Measurements from ENCODE around the gene TCF25.
A peak's percentile ranks its signal among the peaks of the same experiment; 100 is the strongest.
"Not testable (repeated sequence)": the region's sequence is repeated elsewhere in the genome, so short reads cannot be mapped to it uniquely, and the experiment has no call there.

The TCF25 gene

DNA sequence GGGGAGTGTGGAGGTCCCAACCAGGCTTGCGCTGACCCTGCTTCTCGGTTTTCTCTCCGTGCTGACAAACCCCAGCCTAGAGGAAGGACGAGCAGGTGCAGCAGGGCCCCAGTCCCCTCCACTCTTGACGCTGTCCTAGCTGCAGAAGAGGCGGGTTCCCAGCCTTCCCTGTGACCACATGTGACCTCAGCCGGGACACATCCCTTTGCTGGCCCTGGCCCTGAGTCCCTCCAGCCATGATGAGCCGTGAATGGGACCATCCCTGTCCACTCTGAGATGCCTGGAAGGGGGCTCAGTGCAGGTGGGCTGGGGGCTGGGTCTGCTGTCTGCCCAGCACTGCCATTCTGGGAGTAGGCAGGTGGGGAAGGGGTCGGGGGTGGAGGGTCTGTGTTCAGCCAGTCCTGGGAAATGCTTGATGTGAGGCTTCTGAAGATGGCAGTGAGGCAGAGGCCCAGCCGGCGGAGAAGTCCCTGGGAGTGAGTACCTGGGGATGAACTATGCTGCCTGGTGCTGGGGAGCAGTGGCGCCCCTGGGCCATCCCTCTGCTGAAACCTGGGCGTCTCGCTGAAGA is 47.8 kb downstream of the TCF25 start:
- no peak for DNase-seq

GRCh38 chr16:89921702-89922476 is 48.5 kb downstream of the TCF25 start:
- no peak for DNase-seq

DNA sequence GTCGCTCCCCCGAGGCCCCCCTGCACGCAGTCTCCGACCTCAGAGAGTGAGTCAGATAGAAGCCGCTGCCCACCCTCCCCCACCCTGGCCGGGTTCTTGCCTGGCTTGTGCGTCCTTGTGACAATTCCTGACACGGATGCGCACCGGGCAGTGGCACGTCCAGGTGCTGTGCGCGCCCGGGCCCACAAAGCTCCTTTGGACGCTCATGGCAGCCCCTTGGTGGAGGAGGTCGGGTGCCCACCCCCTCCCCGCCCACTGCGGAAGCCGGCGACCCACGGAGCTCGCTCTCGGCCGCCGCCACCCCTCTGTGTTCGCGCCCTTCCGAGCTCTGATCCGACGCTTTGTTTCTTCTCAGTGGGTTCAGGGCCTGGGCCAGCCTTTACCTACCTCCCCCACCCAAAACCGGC is 49.1 kb downstream of the TCF25 start:
- no peak for DNase-seq

DNA sequence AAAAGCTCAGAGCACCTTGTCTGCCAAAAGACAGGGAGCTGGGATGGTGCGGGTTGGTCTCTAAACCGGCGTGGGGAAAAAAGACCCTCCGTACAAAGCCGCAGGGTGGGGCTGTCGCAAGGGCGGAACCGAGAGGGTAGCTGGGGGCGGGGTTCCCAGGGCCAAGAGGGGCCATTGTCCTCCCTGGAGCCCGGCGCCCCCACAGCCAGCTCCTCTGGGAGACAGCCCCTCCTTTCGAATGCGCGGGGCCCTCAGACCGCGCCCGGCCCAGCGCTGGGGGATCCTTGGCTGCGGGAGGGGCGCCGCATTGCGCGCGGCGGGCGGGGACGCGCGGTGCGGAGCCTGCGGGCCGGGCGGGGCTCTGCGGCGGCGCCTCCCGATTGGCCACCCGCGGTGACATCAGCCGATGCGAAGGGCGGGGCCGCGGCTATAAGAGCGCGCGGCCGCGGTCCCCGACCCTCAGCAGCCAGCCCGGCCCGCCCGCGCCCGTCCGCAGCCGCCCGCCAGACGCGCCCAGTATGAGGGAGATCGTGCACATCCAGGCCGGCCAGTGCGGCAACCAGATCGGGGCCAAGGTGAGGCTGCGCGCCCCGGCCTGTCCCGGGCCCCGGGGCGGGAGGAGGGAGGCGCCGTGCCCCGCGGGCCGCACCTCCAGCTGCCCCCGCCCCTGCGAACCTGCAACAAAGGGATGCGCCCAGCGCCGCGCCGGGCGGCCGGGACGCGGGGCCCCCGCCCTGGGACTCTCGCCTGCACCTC is 49.7 kb downstream of the TCF25 start, which contains the start of gene TUBB3:
TSS of gene TUBB3 (plus strand) at position 459 of the 756 bp plus-strand sequence. CDS start at position 519, 60 bp downstream.
- no peak for DNase-seq

DNA sequence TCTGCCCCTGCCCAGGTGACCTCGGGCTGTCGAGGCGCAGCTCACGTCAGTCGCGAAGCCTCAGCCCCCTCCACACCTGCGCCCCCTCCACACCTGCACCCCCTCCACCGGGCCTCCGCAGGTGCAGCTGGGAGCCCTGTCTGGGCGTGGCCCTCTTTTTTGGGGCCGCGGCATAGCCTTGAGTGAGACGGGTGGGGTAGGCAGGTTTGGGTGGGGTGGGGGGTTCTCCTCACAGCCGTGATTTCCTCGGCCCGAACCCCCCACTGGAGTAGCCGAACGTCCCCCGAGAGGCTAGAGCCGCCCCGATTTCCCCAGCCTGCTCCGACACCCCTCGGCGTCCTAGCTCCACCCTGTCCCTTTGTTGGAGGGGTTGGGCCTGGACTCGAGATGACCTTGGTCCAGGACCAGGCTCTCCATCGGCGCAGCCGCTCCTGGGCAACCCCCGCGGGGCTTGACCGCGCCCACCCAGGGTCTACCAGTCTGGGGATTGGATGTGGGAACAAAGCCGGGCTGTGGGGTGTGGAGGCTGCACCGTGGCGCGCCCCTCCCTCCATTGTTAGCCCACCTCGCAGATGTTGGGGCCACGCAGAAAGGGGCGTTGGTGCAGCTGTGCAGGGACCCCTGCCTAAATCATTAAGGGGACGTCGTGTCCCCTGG is 50.4 kb downstream of the TCF25 start:
- no peak for DNase-seq

DNA sequence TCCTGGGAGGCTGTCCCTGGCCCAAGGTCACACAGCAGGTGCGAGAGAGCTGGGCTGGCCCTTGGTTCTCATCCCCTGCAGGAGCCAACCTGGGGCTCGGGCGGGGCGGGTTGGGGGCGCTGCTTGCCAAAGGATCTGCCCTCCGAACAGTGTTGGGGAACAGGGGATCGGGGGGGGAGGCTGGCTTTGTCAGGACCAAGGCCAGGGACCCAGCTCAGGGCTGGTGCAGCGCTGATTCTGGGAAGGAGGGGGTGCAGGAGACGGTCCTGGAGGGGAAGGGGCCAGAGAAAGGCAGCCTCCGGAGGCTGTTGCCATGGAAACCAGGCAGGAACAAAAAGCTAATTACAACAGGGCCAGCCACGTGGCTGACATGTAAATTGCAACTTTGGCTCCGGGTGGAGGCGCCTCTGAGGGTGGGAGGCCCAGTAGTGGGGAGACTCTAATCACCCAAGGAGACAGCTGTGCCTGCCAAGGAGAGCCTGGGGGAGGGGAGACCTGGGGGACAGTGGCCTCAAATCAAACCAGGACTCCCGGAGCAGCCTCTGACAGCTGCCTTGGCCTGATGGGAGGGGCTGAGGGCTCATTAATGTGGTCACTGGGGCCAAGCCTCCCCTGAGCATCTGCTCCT is 51.0 kb downstream of the TCF25 start:
- DNase-seq, result peak; percentile 32

DNA sequence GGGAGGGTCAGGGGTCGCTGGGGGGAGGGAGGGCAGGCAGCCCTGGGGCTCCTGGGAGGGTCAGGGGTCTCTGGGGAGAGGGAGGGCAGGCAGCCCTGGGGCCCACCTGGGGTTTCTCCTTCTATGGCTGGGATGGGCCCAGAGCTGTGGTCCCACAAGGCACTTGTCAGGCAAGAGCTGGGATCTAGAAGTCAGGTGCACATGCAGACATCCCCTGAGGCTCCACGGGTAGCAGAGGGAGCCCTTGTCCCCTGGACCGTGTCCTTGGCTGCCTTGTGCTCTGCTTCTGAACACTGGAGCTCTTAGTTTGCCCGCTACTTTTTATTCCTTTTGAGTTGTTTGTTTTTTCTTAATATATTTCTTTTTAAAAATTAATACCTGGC is 51.5 kb downstream of the TCF25 start:
- DNase-seq, result no peak

- DNase-seq, result no peak
Observed at GRCh38 chr16:89925596-89926079, 52.2 kb downstream of the TCF25 start.

DNA sequence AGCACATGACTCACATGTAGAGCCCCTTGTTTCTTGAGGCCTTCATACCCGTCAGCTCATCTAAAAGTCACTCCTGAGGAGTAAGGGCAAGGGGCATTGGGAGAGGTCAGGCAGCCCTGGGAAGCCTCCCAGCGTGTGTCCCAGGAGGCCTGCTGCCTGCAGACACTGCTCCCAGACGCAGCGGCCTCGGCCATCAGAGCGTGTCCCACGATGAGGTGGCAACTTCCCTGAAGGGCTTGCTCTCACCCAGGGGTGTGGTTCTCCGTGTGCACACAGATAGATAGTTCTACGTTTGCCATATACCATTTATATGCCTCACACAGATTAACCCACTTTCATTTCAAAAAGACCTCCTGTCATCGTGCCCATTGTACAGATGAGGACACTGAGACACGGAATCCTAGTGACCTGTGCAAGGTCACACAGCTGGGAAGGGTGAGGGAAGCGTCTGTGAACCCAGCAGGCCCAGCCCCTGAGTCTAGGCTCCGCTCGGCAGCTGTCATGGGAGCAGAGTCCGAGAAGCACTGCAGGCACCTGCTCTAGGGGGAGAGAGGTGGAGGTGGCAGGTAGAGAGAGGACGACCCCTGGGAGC is 58.0 kb downstream of the TCF25 start:
- DNase-seq, result no peak

GRCh38 chr16:89931964-89932363 is 58.6 kb downstream of the TCF25 start:
- DNase-seq, result no peak

- not testable (repeated sequence) for DNase-seq
Observed at GRCh38 chr16:89934019-89934418, 60.6 kb downstream of the TCF25 start.

DNA sequence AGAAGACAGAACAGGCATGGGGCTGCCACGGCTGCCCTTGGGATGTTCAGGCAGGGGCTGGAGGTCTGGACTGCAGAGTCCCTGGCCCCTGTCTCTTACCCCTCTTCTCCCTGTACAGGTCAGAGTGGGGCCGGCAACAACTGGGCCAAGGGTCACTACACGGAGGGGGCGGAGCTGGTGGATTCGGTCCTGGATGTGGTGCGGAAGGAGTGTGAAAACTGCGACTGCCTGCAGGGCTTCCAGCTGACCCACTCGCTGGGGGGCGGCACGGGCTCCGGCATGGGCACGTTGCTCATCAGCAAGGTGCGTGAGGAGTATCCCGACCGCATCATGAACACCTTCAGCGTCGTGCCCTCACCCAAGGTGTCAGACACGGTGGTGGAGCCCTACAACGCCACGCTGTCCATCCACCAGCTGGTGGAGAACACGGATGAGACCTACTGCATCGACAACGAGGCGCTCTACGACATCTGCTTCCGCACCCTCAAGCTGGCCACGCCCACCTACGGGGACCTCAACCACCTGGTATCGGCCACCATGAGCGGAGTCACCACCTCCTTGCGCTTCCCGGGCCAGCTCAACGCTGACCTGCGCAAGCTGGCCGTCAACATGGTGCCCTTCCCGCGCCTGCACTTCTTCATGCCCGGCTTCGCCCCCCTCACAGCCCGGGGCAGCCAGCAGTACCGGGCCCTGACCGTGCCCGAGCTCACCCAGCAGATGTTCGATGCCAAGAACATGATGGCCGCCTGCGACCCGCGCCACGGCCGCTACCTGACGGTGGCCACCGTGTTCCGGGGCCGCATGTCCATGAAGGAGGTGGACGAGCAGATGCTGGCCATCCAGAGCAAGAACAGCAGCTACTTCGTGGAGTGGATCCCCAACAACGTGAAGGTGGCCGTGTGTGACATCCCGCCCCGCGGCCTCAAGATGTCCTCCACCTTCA is 61.5 kb downstream of the TCF25 start:
- DNase-seq, result no peak

GRCh38 chr16:89935620-89936019 is 62.2 kb downstream of the TCF25 start:
- not testable (repeated sequence) for DNase-seq

DNA sequence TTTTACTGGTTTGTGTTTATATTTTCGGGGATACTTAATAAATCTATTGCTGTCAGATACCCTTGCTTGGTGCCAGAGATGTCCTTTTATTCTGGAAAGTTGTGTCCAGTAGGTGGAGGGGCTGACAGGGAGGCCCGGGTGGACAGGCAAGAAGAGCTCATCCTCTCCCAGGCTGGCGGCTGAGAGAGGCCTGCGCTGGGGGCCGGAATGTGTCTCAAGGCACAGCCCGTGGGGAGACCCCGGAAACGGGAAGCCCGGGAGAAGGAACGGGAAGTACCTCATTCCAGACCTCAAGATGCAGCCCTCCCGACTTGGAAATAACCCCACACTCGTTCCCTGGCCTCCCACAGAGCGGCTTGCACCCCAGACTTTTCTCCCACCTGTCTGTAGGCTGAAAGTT is 62.6 kb downstream of the TCF25 start:
- no peak for DNase-seq

GRCh38 chr16:89936508-89936907 is 63.1 kb downstream of the TCF25 start:
- no peak for DNase-seq

DNA sequence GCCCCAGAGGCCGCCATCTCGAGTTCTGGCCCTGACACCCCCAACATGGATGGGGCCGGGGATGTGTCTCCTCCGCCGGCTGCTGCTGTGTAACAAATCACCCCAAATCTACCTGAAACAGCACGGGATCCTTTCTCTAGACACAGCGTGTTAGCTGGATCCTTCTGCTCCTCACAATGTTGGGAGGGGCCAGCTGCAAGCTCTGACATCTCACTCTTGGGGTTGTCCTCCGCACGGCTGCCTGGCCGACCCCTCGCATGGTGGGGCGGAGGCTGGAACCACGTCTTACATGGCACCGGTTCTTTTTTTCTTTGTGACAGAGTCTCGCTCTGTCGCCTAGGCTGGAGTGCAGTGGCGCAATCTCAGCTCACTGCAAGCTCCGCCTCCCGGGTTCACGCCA is 63.6 kb downstream of the TCF25 start:
- DNase-seq, result no peak

- DNase-seq, result no peak
Observed at GRCh38 chr16:89938175-89938885, 64.9 kb downstream of the TCF25 start.

- no peak for DNase-seq
Observed at GRCh38 chr16:89944773-89945172, 71.4 kb downstream of the TCF25 start.

GRCh38 chr16:89945654-89946053 is 72.3 kb downstream of the TCF25 start:
- DNase-seq, result no peak

- DNase-seq, result no peak
Observed at GRCh38 chr16:89946515-89946914, 73.1 kb downstream of the TCF25 start.
